Stimulated activated CD8-positive, alpha-beta memory T cell treated with anti-CD3 and anti-CD28 coated beads, Interleukin-15, amount 100 ng/mL, for 24 hours (primary cell): ENCODE results near the gene WDR59.
"Not testable (repeated sequence)": the region's sequence is repeated elsewhere in the genome, so short reads cannot be mapped to it uniquely, and the experiment has no call there.

Source experiments
- DNase-seq: peaks from one replicate; pipeline ENCODE4 v3.0.0-alpha.2; 2020; ENCODE audit warnings: low read depth

The WDR59 gene

GRCh38 chr16:75012380-75013081, 27.6 kb upstream of the WDR59 start:
- no peak for DNase-seq

DNA sequence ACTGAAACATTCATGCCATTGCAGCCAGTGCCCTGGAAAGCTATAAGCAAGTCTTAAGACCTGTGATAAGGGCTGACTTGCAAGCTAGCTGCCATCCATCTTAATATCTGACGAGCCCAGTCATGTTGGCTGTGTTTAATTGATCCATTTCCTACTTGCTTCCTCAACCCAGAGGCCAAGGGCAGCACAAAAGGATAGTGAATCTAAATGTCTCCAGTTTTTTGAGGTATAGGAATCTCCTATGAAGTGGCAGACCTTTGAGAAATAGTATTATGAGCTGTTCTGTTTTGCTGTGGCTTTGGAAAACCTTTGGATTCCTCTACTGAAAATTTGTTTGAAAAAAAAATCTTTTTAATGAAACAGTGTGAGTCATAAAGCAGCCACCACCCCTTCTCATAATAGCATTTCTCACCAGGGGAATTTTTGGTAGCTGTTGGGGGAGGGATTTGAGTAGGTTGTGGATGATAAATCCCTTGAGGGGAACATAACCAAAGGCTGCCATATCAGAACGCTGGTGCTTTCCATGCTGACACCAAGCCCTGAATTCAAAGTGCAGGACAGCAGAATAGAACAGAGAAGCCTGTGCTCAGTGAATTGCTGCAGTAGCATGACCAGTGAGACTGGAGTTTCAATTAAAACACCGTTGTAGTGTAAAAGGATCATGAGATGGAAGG, 26.8 kb upstream of the WDR59 start:
- DNase-seq = no peak

GRCh38 chr16:75010427-75010826, 25.5 kb upstream of the WDR59 start:
- no peak for DNase-seq

GRCh38 chr16:75007443-75007842, 22.5 kb upstream of the WDR59 start:
- no peak for DNase-seq

- no peak for DNase-seq
Observed at GRCh38 chr16:75005697-75006096, 20.8 kb upstream of the WDR59 start.

GRCh38 chr16:75004460-75004859, 19.5 kb upstream of the WDR59 start:
- DNase-seq = no peak

- no peak for DNase-seq
Observed at GRCh38 chr16:75003931-75004330, 19.0 kb upstream of the WDR59 start.

GRCh38 chr16:75002474-75002873, 17.6 kb upstream of the WDR59 start:
- DNase-seq = no peak

- DNase-seq = no peak
Observed at GRCh38 chr16:75000481-75001081, 15.7 kb upstream of the WDR59 start.

- DNase-seq = peak; percentile 3
Observed at GRCh38 chr16:74999609-75000480, 14.9 kb upstream of the WDR59 start.

GRCh38 chr16:74999219-74999608, 14.3 kb upstream of the WDR59 start:
- no peak for DNase-seq

DNA sequence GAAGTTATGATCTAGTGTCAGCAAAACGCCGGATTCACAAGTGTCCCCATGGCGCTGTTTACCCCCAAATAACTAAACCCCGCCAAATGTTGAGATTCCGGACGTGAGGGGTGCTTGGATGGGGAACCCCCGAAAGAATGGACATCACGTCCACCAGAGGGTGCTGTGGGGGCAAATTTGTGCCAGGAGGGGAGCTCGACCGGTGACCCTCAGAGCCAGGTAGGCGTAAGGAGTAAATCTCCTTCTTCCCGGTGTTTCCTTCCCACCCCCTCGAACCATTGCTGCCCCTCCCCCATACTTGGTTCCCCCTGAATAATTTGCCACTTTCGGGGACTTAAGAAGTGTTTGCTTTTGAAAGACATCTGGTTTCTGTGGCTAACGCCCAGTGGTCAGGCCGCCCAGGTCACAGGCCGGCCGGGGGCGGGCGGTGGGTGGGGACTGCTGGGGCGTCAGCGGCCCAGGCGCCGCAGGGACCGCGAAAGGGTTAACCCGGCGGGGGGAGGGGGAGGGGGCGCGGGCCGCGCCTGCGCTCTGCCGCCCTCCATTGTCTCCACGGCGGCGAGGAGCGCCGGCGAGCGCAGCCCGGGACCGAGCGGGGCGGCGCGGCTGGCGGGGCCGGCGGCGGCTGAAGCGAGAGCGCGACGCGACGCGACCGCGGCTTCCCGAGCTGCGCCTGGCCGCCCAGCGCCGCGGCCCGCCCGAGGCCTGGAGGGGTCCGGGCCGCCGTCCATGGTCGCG, 13.7 kb upstream of the WDR59 start, which contains the start of gene ZNRF1:
TSS of gene ZNRF1 (plus strand) at position 544 of the 738 bp plus-strand sequence. CDS start 648 bp downstream, outside the sequence.
- DNase-seq = peak; percentile 74

DNA sequence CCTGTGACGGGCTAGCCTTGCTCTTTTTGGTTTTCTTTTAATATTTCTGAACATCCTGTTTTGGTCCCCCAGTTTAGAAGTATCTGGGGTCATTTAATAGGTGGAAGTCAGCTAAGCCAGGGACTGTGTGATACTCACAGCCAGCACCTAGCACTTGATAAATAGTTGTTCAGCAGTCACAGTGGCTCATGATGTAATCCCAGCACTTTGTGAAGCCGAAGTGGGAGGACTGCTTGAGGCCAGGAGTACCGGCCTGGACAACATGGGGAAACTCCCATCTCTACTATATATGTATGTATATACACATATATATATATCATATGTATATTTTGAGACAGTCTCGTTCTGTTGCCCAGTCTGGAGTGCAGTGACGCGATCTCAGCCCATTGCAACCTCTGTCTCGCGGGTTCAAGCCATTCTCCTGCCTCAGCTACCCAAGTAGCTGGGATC, 12.1 kb upstream of the WDR59 start:
- no peak for DNase-seq

DNA sequence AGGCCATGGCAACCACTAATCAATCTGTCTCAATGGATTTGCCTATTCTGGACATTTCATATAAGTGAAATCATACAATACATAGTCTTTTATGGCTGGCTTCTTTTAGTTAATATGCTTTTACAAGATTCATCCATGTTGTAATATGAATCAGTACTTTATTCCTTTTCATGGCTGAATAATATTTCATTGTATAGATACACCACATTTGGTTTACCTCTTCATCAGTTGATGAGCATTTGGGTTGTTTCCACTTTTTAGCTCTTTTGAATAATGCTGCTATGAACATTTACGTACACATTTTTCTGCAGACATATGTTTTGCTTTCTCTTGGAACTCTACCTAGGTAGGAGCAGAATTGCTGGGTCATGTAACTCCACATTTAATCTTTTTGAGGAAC, 11.1 kb upstream of the WDR59 start:
- DNase-seq = no peak

- no peak for DNase-seq
Observed at GRCh38 chr16:74991593-74992403, 6.9 kb upstream of the WDR59 start.

- no peak for DNase-seq
Observed at GRCh38 chr16:74991268-74991592, 6.3 kb upstream of the WDR59 start.

DNA sequence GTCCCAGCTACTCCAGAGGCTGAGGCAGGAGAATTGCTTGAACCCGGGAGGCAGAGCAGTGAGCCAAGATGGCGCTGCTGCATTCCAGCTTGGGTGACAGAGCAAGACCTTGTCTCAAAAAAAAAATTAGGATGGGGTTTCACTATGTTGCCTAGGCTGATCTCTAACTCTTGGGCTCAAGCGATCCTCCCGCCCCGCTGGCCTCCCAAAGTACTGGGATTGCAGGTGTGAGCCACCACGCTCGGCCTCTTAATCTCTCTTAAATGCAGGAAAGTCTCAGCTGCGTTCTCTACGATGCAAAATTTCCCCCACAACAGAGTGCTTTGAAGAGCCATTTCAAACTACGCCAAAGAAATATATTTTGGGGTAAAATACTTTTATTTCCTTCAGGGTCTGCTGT, 5.9 kb upstream of the WDR59 start:
- DNase-seq = no peak

GRCh38 chr16:74989864-74990263, 4.9 kb upstream of the WDR59 start:
- not testable (repeated sequence) for DNase-seq

- DNase-seq = no peak
Observed at GRCh38 chr16:74987027-74987681, 2.2 kb upstream of the WDR59 start.

GRCh38 chr16:74984194-74984528, 762 bp downstream of the WDR59 start:
- no peak for DNase-seq
